CD4-positive, alpha-beta T cell treated with Interleukin-12 subunit alpha and Interleukin-12 subunit beta, for 1 hour (primary cell): ENCODE data around the gene CSNK1D.

ENCODE experiments used
- DNase-seq: peaks from one replicate; pipeline ENCODE4 v3.0.0-alpha.2; 2020

CSNK1D gene

GRCh38 chr17:82309656-82310570 is 36.4 kb upstream of the CSNK1D start:
- DNase-seq: no peak

- no peak for DNase-seq
Observed at GRCh38 chr17:82305727-82306300, 32.3 kb upstream of the CSNK1D start.

GRCh38 chr17:82304826-82305726 is 31.6 kb upstream of the CSNK1D start:
- no peak for DNase-seq

GRCh38 chr17:82303944-82304808 is 30.7 kb upstream of the CSNK1D start:
- DNase-seq: no peak

GRCh38 chr17:82302991-82303943 is 29.8 kb upstream of the CSNK1D start:
- peak; percentile 56 for DNase-seq

GRCh38 chr17:82302568-82302963 is 29.1 kb upstream of the CSNK1D start:
- no peak for DNase-seq

GRCh38 chr17:82301916-82302567 is 28.5 kb upstream of the CSNK1D start:
- peak; percentile 59 for DNase-seq

- no peak for DNase-seq
Observed at GRCh38 chr17:82301300-82301915, 27.9 kb upstream of the CSNK1D start.

- peak; percentile 70 for DNase-seq
Observed at GRCh38 chr17:82300707-82301270, 27.3 kb upstream of the CSNK1D start.

GRCh38 chr17:82300228-82300627 is 26.7 kb upstream of the CSNK1D start:
- DNase-seq: no peak

- DNase-seq: no peak
Observed at GRCh38 chr17:82299452-82299851, 26.0 kb upstream of the CSNK1D start.

- no peak for DNase-seq
Observed at GRCh38 chr17:82298538-82299421, 25.3 kb upstream of the CSNK1D start.

- DNase-seq: peak; percentile 93
Observed at GRCh38 chr17:82297714-82298537, 24.4 kb upstream of the CSNK1D start.

GRCh38 chr17:82297280-82297713 is 23.8 kb upstream of the CSNK1D start:
- peak; percentile 83 for DNase-seq

- no peak for DNase-seq
Observed at GRCh38 chr17:82296511-82297279, 23.2 kb upstream of the CSNK1D start.

GRCh38 chr17:82295472-82295814 is 21.9 kb upstream of the CSNK1D start:
- no peak for DNase-seq
